K562 (cell line): Measurements from ENCODE around the gene SCTR. TPM values are rescaled to one million over a fixed set of nuclear protein-coding genes. Genes with fewer than 3 reads are reported as not detected.

ENCODE experiments used
- CEBPB ChIP-seq: fragments of 450-650 bp; IDR thresholded peaks from 2 replicates; pipeline ENCODE4 v1.6.1; 2016; ENCODE audit warnings: missing genetic modification characterization, missing compliant biosample characterization
- CXXC5 ChIP-seq: fragments of 250-450 bp; sonication (Bioruptor Pico); IDR thresholded peaks from 2 replicates; pipeline ENCODE4 v1.8.0; 2022; ENCODE audit warnings: inconsistent platforms, mild to moderate bottlenecking, moderate library complexity
- HMG20A ChIP-seq: fragments of 450-650 bp; formaldehyde crosslinking; conservative IDR thresholded peaks from 2 replicates; pipeline ENCODE4 v1.4.0; 2020; ENCODE audit warnings: mild to moderate bottlenecking, mixed read lengths
- PML ChIP-seq: IDR thresholded peaks from 2 replicates; pipeline ENCODE4 v1.6.1; 2012; ENCODE audit warnings: low read length, inconsistent platforms
- RBM25 ChIP-seq: fragments of 200-400 bp; formaldehyde crosslinking; IDR thresholded peaks from 2 replicates; pipeline ENCODE4 v1.6.1; 2018; ENCODE audit warnings: low read length, low read depth, moderate library complexity; ENCODE audit not compliant: severe bottlenecking
- TSC22D4 ChIP-seq: fragments of 450-650 bp; IDR thresholded peaks from 2 replicates; pipeline ENCODE4 v1.6.1; 2016; ENCODE audit warnings: missing genetic modification characterization, missing biosample characterization, control low read depth
- ZNF165 ChIP-seq: fragments of 250-450 bp; sonication (Bioruptor Pico); IDR thresholded peaks from 2 replicates; pipeline ENCODE4 v1.4.0; 2020; ENCODE audit warnings: borderline replicate concordance
- ZNF24 ChIP-seq: fragments of 450-650 bp; IDR thresholded peaks from 2 replicates; pipeline ENCODE4 v1.6.1; 2016
- ZNF274 ChIP-seq: IDR thresholded peaks from 2 replicates; pipeline ENCODE4 v1.6.1; 2011; ENCODE audit warnings: low read depth, mild to moderate bottlenecking, low read length, moderate library complexity, borderline replicate concordance
- ZNF3 ChIP-seq: fragments of 250-450 bp; sonication (Bioruptor Pico); IDR thresholded peaks from 2 replicates; pipeline ENCODE4 v1.5.0; 2021; ENCODE audit warnings: mild to moderate bottlenecking, moderate library complexity
- ZNF586 ChIP-seq: fragments of 450-650 bp; formaldehyde crosslinking; conservative IDR thresholded peaks from 2 replicates; pipeline ENCODE4 v1.4.0; 2020; ENCODE audit warnings: mild to moderate bottlenecking, moderate library complexity
- polyA plus RNA-seq, 8 experiments: library from polyadenylated mRNA; depleted of rRNA in 4 of 8; stranded (reverse) in 5 of 8; unstranded in 3 of 8; fragments of >200 nt; fragmentation: Nextera tagmentation in 2 of 8; fragmentation: Illumina TruSeq in 1 of 8; extraction: Ambion mirVana in 2 of 8; extraction: Trizol in 1 of 8; gene quantifications; 2 replicates each; pipeline versions ENCODE4 v1.2.1 to v1.2.3, GENCODE V29; 2011 to 2014; ENCODE audit warnings: inconsistent platforms in 1 of 8, missing spikeins in 1 of 8
- total RNA-seq, 7 experiments: library from RNA; depleted of rRNA in 6 of 7; stranded (reverse); fragments of >200 nt in 6 of 7; fragmentation: Illumina TruSeq in 2 of 7; extraction: Trizol in 2 of 7; gene quantifications; 2 replicates each; pipeline versions ENCODE4 v1.2.1 to v1.2.3, GENCODE V29; 2011 to 2021; ENCODE audit warnings: low replicate concordance in 1 of 7
- TF ChIP-seq, protein P1 (sequence below): sonication (generic); formaldehyde crosslinking; IDR thresholded peaks from 2 replicates; pipeline ENCODE4 v1.8.0; 2022; ENCODE audit warnings: mild to moderate bottlenecking, missing genetic modification reagents
- TF ChIP-seq, protein P2 (sequence below): fragments of 450-650 bp; IDR thresholded peaks from 2 replicates; pipeline ENCODE4 v1.6.1; 2016; ENCODE audit warnings: low read depth

SCTR gene
- total and polyA plus RNA-seq, 9 of the 15 experiments (the other 6 are each of a cell fraction or from before 2014, with no cell fraction given): not detected

DNA sequence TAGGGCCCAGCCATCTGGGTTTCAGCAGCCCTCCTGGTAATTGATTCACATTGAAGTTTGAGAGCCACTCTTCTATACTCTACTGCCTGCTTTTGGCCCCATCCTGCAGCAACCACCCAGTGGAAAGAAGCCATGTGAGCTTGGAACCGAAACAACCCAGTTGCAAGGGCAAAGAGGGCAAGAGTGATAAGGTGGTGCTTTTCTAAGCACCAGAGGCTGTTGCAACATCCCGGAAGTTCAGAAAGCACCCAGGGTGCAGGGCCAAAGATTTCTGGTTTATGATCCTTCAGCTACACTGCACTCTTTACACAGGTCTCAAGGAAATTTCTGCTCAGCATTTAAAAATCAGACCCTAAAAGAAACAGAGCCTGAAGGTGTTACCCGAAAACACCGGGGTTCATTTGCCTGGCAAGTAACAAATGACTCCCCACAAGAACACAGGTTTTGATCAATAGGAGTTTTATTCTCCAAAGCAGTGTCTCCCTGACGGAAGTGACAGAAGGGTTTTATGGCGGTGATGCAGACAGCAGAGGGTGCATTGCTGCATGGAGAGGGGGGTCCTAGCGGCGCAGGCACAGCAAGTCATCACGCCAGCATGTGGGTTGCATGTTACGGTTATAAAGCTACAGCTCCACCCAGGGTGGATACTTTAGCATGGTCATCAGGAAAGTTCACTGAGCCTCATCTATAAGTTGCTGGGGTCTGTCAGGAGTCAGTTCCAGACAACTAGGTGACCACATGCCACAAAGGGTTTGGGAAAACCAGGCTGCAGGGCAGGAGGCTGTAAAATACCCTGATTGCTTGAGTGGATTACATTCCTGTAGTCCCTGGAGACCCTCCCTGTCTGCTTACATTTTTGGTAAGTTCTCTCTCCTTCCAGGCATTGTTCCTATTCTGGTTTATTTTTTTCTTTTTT lies 121.4 kb downstream of the SCTR start (continued):
- TF ChIP-seq TSC22D4 (tag) (no peak), PML (no peak), ZNF165 (CRISPR knock-in tag) (no peak), ZNF3 (CRISPR knock-in tag) (no peak), CEBPB (tag) (peak; percentile 92), RBM25 (no peak), HMG20A (CRISPR knock-in tag) (no peak), CXXC5 (CRISPR knock-in tag) (no peak), ZNF586 (CRISPR knock-in tag) (no peak), ZNF274 (no peak), ZNF24 (no peak)
- TF ChIP-seq, protein P1, sequence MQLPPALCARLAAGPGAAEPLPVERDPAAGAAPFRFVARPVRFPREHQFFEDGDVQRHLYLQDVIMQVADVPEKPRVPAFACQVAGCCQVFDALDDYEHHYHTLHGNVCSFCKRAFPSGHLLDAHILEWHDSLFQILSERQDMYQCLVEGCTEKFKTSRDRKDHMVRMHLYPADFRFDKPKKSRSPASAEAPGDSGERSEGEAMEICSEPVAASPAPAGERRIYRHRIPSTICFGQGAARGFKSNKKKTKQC: no peak
- TF ChIP-seq, protein P2, sequence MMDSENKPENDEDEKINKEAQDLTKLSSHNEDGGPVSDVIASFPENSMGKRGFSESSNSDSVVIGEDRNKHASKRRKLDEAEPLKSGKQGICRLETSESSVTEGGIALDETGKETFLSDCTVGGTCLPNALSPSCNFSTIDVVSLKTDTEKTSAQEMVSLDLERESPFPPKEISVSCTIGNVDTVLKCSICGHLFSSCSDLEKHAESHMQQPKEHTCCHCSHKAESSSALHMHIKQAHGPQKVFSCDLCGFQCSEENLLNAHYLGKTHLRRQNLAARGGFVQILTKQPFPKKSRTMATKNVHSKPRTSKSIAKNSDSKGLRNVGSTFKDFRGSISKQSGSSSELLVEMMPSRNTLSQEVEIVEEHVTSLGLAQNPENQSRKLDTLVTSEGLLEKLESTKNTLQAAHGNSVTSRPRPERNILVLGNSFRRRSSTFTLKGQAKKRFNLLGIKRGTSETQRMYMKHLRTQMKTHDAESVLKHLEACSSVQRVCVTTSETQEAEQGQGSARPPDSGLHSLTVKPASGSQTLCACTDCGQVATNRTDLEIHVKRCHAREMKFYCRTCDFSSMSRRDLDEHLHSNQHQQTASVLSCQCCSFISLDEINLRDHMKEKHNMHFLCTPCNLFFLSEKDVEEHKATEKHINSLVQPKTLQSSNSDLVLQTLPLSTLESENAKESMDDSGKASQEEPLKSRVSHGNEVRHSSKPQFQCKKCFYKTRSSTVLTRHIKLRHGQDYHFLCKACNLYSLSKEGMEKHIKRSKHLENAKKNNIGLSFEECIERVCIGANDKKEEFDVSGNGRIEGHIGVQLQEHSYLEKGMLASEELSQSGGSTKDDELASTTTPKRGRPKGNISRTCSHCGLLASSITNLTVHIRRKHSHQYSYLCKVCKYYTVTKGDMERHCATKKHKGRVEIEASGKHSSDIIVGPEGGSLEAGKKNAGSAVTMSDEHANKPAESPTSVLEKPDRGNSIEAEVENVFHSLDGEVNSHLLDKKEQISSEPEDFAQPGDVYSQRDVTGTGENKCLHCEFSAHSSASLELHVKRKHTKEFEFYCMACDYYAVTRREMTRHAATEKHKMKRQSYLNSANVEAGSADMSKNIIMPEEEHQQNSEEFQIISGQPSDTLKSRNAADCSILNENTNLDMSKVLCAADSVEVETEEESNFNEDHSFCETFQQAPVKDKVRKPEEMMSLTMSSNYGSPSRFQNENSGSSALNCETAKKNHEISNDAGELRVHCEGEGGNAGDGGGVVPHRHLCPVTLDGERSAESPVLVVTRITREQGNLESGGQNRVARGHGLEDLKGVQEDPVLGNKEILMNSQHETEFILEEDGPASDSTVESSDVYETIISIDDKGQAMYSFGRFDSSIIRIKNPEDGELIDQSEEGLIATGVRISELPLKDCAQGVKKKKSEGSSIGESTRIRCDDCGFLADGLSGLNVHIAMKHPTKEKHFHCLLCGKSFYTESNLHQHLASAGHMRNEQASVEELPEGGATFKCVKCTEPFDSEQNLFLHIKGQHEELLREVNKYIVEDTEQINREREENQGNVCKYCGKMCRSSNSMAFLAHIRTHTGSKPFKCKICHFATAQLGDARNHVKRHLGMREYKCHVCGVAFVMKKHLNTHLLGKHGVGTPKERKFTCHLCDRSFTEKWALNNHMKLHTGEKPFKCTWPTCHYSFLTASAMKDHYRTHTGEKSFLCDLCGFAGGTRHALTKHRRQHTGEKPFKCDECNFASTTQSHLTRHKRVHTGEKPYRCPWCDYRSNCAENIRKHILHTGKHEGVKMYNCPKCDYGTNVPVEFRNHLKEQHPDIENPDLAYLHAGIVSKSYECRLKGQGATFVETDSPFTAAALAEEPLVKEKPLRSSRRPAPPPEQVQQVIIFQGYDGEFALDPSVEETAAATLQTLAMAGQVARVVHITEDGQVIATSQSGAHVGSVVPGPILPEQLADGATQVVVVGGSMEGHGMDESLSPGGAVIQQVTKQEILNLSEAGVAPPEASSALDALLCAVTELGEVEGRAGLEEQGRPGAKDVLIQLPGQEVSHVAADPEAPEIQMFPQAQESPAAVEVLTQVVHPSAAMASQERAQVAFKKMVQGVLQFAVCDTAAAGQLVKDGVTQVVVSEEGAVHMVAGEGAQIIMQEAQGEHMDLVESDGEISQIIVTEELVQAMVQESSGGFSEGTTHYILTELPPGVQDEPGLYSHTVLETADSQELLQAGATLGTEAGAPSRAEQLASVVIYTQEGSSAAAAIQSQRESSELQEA: no peak
- TF ChIP-seq, all 486 proteins: peak for 11
